ENCODE results near the gene IL2RG.

Gene IL2RG

GRCh38 chrX:71081330-71082123 is 29.9 kb downstream of the IL2RG start:
- DNase-seq (ENCODE audit: low read depth in 3 of 3, low spot score in 1 of 3): no peak

GRCh38 chrX:71070531-71070930 is 40.8 kb downstream of the IL2RG start:
- DNase-seq (ENCODE audit: low read depth in 3 of 3, low spot score in 1 of 3): no peak

- peak; percentile 66 to 77 (median 70) for DNase-seq (ENCODE audit: low read depth in 3 of 3, low spot score in 1 of 3)
These were observed 43.1 kb downstream of the IL2RG start, which contains the start of gene SNX12 for GRCh38 chrX:71068044-71068918. Gene SNX12, minus strand, starts transcription at chrX:71068334. Its CDS starts 28 bp downstream, at chrX:71068306.

- DNase-seq (ENCODE audit: low read depth in 3 of 3, low spot score in 1 of 3): no peak
These were observed 43.7 kb downstream of the IL2RG start for GRCh38 chrX:71067712-71068043.

- no peak for DNase-seq (ENCODE audit: low read depth in 3 of 3, low spot score in 1 of 3)
These were observed 44.3 kb downstream of the IL2RG start for GRCh38 chrX:71067089-71067488.

- no peak for DNase-seq (ENCODE audit: low read depth in 3 of 3, low spot score in 1 of 3)
These were observed 51.2 kb downstream of the IL2RG start for GRCh38 chrX:71060127-71060526.

GRCh38 chrX:71057848-71058530 is 53.4 kb downstream of the IL2RG start:
- no peak for DNase-seq (ENCODE audit: low read depth in 3 of 3, low spot score in 1 of 3)
